Activated T-helper 1 cell treated with Interleukin-2 at 50 U/mL for 16 hours (primary cell): ENCODE results near the gene DUSP14.
"Not testable (repeated sequence)": the region's sequence is repeated elsewhere in the genome, so short reads cannot be mapped to it uniquely, and the experiment has no call there.

ENCODE experiments used
- DNase-seq: peaks from one replicate; pipeline ENCODE4 v3.0.0-alpha.2; 2020; ENCODE audit warnings: low read depth

The DUSP14 gene

DNA sequence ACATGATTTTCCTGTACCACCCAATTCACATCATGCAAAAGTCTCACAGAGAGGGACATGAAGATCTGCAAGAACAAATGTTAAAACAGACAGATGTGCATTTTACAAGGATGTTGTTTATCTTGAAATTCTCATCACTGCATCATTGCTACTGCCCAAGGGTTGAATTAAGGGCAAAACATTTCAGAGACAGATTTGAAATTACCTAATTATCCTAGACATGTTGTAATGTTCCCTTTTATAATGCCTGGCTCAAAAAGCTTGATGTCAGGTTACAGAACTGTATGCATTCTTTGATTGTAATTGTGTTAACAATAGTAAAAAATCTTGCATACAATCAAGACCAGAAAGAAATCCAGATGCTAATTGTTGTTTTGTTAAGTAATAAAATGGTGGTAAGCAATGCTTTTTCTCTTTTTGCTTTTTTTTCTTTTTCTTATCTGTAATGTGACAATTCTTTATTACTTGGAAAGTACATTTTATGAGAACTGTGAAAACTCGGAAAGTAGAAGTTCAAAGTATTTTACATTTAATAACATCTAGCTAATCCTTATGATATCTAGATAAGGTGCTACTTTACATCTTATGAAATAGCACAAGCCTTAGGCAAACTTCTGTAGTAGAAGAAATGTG is 3.6 kb upstream of the DUSP14 start:
- DNase-seq = no peak

DNA sequence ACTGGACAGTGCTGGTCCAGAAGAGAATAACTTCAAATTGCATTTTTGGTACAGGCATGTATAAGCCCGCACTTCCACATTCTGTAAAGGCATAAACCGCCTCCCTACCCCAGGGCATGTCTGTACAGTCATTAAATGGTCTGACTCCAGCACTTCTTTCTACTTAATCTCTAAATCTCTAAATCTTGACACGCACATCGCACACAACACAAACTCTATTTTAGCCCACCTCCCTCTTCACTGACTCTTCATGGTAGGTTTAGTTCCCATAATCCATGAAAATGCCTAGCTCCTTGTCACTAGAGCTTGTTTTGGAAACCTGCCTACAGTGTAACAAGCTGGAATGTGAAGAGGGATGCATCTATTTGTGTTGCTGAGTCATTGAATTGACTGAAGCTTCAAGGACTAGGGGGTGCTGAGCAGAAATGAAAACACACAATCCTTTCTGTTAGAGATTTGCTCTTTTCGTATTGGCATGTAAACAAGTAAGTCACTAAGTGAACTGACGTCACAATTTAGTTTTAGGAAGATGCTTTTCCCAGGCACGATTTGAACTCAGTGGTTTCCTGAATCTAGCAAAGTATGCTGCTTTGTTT is 1.6 kb upstream of the DUSP14 start:
- no peak for DNase-seq

DNA sequence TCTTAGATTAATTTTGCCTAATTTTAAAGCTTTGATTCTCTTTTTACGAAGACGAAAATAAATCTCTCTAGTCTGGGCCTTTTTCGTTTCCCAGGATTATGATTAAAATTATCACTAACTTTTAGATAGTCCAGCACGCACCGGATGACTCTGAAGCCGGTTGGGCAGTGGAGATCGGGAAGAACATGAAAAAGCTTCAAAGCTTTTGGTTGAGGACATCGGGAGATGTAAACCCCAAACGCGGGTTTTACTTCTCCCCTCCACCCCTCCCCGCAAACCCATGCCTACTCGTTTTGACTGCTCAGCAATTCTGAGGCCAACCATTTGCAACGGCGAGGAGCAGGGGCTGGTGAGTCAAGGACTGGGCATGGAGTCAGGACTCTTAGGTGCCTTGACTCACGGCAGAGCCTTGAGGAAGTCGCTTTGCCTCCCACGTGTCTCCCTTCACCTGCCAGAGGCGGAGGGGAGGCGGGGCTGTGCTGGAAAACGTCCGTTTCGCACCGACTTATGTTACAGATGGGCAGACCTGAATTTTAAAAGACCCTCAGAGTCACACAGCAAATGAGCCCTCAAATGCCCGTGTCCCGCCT is 989 bp upstream of the DUSP14 start:
- DNase-seq = peak; percentile 37

DNA sequence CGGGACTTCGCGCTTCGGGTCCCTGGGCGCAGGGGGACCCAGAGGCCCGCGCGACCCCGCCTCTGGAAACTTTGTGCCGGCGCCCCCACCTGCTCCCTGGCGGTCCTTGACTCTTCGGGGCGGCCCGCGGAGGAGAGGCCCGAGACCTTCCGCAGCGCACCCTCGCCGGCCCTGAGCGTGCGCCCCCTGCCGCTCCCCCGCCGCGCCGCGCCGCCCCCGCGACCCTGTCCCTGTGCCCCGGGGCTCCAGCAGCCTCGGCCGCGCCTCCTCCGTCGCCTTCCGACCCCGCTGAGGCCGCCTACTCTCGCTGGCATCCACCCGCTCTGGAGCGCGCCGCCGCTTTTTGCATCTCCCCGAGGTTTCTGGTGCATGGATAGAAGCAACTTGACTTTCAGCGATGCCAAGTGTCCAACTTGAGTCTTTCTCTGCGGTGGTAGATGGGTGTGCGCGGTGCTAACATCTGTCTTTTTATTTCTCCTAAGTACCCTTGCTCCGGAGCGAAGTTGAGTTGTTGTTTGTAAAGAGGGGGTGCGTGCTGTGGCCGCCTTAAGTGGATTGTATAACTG is 414 bp downstream of the DUSP14 start:
- DNase-seq = peak; percentile 60

DNA sequence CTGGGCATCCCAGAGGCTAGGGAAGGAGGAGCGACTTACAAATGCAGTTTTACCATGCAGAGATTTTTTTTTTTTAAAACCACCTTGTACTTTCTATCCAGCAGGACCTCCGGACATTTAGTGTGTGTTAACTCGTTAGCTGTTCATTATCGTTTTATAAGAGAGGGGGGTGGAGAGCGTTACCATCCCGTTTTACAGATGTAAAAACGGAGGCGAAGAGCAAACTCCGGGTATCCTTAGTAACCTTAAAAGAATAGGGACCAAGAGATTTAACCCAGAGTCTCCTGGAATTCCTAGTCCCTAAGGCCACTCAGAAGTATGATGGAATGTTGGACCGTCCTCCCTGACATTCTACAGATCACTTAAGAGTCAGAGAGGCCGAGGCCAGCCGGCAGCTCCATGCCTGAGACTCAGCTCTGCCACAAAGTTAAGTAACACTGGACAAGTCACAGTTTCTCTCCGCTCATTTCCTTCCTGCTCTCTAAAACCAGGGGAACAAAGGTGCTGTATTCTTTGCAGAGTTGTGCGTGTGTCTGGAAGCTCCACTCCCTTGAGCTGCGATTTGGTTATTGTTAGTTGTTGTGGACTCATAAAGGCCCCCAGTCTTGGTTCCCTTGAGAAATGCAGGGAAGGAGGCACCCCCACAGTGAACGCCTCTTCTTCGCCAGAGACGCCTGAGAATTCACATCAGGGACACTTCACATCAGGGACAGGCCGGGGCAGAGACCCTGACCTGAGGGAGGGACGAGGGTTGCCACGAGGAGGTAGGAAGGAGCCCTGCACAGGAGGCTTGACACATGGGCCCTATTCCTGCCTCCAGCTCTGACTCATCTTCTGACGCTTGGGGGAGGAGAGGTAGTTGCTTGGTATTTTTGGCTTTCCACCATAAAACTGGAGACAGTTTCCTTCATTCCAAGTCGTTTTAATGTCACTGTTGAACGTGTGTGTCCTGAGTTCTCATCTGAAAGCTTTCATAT is 1.2 kb downstream of the DUSP14 start:
- DNase-seq = no peak

DNA sequence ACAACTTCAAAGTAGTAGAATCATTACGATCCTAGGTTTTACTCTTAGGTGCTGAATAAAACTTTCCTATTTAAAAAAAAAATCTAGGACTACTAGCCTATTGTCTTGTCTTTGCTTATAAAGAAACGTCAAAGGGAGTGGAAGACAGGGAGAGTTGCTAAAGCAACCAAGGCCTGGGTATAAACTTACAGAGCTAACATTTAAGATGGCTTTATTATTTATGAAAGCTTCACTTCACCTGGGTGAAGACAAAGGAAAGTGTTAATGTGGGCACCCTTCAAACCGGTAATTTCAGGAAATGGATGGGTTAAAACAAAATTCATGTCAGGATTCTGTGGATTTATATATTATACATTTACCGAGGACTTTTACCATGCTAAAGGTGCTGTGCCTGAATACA is 2.5 kb downstream of the DUSP14 start:
- no peak for DNase-seq

DNA sequence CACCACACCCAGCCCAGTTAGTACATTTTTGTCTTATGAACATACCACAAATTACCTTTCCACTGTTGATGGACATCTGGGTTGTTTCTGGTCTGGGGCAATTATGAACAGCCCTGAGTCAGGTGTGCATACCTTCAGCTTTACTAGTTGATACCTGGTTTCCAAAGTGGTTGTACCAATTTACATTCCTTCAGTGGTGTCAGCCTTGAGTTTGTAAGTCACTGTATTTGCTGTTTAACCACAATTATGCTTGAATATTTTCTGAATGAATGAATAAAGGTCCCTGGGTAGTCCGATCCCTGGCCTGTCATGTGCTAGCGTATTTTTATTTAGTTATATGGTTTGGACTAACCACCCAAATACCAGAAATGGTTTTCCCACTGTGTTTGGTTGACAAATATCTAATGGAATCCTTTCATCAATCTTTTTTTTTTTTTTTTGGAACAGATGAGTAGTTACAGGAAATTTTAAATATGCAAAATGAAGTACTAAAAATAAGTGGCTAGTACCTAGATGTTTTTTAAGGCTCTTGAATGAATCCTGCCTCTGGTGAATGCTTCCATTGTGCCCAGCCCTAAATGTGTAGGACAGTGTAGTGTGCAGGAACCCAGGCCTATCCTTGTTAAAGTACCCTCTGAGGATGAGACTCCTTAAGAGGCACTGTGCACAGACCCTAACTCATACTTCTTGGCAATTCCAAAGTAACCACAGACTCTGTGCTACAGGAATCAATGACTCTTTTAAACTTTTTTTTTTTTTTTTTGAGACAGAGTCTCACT is 3.7 kb downstream of the DUSP14 start:
- no peak for DNase-seq

DNA sequence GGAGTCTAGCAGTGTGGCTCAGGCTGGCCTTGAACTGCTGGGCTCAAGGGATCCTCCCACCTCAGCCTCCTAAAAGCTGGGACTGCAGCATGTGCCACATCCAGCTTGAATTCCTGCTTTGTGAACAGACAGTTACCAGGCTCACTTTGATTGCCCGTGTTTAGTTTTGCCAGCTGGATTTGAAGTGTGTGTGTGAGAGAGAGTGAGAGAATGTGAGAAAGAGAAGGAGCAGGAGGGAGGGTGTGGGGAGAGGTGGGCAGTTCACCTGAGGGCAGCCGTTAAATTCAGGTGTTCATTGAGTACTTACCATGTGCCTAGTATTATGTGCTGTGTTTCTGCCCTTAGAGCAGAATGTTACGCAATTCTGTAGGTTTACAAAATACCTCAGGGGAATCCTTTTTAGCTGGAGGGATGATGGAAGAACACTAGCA is 4.7 kb downstream of the DUSP14 start:
- no peak for DNase-seq

DNA sequence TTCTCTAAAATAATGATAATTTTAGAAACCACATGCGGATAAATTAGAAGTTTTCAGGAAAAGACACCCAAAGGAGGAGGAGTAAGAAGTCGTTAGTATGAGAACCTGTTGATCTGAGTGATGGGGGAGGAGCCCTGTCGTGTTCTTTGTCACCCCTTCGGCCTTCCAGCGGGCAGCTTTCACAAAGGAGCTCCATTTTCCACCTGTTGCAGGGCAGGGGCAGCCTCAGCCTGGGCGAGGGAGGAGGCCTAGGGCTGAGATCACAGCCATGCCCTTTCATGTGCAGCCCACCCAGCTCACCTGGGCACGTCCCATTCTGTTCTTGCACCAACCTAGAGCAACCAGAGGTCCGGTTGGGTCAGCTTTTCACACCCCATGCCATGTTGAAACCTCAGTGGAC is 5.3 kb downstream of the DUSP14 start:
- no peak for DNase-seq

DNA sequence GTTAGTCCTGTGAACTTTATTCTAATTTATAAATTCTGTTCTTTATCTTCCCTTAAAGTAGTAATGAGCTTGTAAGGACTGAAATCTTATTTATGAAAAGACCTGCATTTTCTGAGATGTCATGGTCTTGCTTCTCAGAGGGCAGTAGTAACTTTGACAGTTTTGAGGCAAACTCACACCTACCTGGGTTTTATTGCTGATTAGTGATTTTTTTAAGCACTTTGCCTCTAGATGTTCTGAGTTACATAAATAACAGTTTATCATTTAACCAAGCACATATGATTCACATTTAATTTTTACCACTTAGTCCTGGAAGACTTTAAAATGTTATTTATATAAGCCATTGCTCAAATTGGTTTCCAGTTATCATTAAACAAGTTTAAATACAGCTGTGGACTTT is 10.7 kb downstream of the DUSP14 start:
- no peak for DNase-seq

DNA sequence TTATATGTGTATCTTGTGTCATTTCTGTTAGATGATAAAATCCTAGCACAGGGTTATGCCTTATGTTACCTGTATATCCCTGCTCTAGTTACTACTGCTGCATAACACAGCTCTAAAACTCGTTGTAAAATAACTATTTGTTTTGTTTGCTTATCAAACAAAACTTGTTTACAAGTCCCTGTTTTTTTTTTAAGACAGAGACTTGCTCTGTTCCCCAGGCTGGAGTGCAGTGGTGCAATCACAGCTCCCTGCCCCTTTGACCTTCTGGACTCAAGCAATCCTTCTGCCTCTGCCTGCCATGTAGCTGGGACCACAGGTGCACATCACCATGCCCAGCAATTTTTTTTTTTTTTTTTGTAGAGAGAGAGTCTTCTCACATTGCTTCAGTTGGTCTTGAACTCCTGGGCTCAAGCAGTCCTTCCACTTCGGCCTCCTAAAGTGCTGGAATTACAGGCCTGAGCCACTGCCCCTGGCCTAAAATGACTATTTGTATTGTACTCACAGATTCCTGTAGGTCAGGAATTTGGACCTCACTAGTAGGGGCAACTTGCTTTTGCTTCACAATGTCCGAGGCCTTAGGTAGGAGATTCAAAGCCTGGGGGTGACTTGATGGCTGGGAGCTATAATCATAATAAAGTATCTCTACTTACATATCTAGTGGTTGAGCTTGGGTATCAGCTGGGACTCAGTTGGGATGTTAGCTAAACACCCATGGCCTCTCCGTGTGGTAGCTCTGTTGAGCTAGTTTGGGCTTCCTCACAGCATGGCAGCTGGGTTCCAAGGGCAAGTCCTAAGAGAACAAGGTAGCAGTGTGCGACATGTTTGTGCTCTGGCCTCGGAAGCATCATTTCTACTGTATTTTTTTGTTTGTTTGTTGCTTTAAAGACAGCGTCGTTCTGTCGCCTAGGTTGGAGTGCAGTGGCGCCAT is 12.6 kb downstream of the DUSP14 start:
- DNase-seq = no peak

DNA sequence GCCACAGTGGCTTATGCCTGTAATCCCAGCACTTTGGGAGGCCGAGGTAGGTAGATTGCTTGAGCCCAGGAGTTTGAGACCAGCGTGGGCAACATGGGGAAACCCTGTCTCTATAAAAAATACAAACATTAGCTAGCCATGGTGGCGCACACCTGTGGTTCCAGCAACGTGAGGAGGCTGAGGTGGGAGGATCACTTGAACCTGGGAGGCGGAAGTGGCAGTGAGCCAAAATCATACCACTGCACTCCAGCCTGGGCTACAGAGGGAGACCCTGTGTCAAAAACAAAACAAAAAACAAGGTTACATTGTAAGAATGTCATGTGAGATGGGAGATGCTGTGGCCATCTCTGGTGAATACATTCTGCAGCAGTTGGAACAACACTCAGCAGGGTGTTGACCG is 13.5 kb downstream of the DUSP14 start:
- DNase-seq = no peak

DNA sequence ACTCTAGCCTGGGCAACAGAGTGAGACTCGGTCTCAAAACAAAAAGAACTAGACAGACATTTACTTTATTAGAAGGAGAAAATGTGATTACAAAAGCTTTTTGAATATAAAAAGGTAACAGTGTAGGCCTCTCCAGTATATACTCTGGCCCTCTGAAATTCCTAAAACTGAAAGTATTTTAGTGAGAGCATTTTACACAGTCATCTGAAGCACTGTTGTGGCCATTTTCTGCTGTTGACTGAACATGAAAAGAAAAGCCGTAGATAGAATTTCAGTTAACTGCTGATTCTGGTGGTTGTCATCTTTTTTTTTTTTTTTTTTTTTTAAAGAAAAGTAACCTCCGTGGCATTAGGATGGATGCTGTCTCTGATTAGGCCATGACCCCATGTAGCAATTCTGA is 15.6 kb downstream of the DUSP14 start:
- no peak for DNase-seq

DNA sequence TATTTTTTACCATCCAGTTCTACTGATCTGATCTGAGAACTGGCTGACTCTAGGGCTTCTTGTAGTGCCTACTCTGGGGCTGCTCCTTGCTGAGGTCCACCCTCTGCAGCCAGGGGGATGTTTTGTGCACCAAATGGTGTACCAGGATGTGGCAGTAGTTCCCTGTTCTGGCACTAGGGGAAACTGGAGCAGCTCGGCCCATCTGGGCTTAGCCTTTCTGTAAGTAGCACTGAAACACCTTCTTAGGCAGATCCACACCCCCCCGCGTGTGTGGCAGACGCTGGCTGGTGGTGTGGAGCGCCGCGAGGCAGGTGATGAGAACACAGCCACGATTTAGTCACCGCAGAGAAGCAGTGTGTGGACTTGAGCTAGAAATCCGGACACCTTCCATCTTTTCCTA is 17.0 kb downstream of the DUSP14 start:
- DNase-seq = no peak

DNA sequence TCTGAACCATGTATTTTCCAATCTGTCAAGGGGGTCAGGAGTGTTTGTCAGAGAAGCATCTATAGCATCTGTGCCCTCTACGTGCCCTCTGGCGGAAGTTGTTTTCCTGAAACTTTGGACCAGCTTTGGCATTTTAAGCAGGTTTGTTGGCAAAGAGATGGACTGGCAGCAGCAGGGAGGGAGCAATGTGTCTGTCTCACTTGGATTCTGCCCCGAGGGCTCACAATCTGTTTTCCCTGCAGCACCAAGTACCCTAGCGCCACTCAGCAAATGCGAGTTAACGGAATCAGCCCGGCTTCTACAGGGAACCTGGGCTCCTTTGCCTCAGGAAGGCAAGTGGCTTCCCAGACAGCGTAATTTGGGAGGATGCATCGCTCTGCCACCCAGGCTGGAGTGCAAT is 17.4 kb downstream of the DUSP14 start:
- no peak for DNase-seq

DNA sequence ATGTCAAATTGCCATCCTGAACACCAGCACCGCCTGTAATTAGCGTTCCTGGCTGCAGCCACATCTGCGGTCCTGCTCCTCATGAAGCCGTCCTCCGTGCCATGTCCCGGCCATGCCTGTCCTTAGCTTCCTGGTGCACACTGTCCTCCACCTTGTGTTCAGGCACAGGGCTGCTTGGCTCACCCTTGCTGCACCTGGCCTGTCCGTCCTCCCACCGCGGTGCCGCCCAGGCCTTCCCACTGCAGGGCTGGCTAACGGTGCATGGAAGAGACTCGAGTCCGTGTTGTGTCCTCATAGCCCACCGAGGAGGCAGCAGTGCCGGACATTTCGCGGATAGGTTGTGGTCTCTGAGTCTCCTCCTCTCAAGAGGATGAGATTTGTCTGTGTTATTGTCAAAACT is 20.4 kb downstream of the DUSP14 start:
- DNase-seq = no peak

DNA sequence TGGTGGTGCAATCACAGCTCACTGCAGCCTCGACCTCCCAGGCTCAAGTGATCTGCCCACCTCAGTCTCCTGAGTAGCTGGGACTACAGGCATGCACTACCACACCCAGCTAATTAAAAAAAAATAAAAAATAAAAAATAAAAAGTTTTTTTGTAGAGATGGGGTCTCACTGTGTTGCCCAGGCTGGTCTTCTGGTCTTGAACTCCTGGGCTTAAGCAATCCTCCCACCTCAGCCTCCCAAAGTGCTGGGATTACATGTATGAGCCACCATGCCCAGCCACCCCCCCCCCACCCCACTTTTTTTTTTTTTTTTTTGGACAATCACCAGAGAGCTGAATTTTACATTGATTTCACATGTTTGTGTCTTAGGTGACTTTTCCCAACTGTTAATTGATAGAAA is 22.0 kb downstream of the DUSP14 start:
- DNase-seq = not testable (repeated sequence)

DNA sequence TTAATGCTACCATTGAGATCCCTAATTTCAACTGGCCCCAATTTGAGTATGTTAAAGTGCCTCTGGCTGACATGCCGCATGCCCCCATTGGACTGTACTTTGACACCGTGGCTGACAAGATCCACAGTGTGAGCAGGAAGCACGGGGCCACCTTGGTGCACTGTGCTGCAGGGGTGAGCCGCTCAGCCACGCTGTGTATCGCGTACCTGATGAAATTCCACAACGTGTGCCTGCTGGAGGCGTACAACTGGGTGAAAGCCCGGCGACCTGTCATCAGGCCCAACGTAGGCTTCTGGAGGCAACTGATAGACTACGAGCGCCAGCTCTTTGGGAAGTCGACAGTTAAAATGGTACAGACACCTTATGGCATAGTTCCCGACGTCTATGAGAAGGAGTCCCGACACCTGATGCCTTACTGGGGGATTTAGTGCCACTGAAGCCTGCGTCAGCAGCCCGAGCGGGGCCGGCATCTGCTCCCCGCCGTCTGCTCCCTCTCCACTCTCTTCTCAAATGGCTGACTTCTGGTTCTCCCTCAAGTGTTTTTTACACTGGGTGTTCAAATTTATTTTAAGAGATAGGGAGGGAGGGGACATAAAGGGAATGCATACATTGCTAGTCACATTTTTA is 22.9 kb downstream of the DUSP14 start:
- DNase-seq = no peak

DNA sequence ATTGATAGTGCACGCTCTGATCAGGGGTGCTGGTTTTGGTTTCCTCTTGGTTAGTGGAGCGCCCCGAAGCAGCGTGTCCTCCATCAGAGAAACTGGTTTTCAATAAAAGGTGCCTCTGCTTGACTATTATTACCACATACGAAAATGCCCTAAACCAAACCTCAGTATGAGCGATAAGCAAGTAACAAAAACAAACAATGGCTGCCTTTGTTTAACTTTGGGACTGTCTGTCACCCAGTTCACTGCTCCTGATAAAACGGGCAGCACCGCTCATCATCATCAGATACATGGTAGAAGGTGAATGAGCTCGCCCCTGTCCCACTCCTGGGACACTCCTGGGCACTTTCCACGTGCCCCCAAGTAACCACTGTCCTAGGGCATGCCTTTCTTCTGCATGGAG is 24.0 kb downstream of the DUSP14 start:
- no peak for DNase-seq

DNA sequence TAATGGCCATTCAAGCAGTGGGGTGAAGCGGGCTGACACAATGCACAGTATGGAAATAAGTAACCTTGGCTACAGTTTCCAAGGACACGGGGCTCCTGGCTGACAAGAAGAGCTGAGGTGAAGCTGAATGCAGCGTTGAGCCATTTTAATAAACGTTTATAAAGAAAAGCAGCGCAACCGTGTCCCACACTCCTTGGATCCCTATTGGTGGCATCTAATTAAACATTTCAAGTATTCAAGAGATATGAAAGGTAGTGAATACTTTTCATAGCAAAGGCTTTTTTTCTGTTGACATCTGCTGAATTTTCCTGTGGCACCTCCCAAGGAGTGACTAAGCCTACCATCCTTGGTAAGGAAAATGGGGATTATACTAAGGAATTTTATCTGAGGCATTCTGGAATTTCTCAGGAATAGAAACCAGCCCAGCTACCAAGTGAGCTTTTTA is 26.5 kb downstream of the DUSP14 start:
- no peak for DNase-seq
